IMR-90 (cell line): ENCODE data around the gene TRPM8. TPM values are rescaled to one million over a fixed set of nuclear protein-coding genes. Genes with fewer than 3 reads are reported as not detected.

Experiments used
- ATAC-seq: fragments of 200-7000 bp; cut with Tn5 transposase; 2 replicates; pipeline ENCODE4 v1.9.1; 2020; ENCODE audit warnings: low read depth, mild to moderate bottlenecking, moderate library complexity
- BruUV-seq: library from RNA; stranded (reverse); fragments of 400-500 nt; replicated peaks from 2 replicates; lab custom pipeline; 2021; lab: Mats Ljungman, UMichigan
- CTCF ChIA-PET: fragments of 300-600 bp; formaldehyde crosslinking; extraction: SDS; loops from one replicate; lab custom pipeline; 2021; ENCODE audit warnings: antibody characterized with exemption; lab: Yijun Ruan, JAX
- POLR2A ChIA-PET: fragments of 300-600 bp; sonication (Branson Sonifier 250); formaldehyde crosslinking; loops from one replicate; lab custom pipeline; 2022; ENCODE audit warnings: antibody characterized with exemption; ENCODE audit not compliant: unreplicated experiment; lab: Charles Lee
- DNase-seq: peaks from one replicate; pipeline ENCODE4 v3.0.0; 2013
- H2AFZ ChIP-seq: replicated peaks from 2 replicates; pipeline ENCODE3; 2013; ENCODE audit warnings: low read length, mild to moderate bottlenecking; ENCODE audit not compliant: poor library complexity
- H2AK5ac ChIP-seq: 2 replicates; pipeline ENCODE4 v1.6.1; 2013; ENCODE audit warnings: low read depth, low read length, inconsistent platforms
- H2AK9ac ChIP-seq: replicated peaks from 2 replicates; pipeline ENCODE3; 2013; ENCODE audit warnings: mild to moderate bottlenecking, low read depth, low read length, moderate library complexity; ENCODE audit not compliant: poor library complexity
- H2BK120ac ChIP-seq: 2 replicates; pipeline ENCODE4 v1.6.1; 2013; ENCODE audit warnings: low read depth, low read length, inconsistent platforms
- H2BK15ac ChIP-seq: 3 replicates; pipeline ENCODE4 v1.6.1; 2013; ENCODE audit warnings: low read depth, low read length, inconsistent platforms
- H2BK20ac ChIP-seq: 2 replicates; pipeline ENCODE4 v1.6.1; 2013; ENCODE audit warnings: low read depth, mild to moderate bottlenecking, inconsistent platforms, low read length, moderate library complexity
- H2BK5ac ChIP-seq: 2 replicates; pipeline ENCODE4 v1.6.1; 2013; ENCODE audit warnings: mild to moderate bottlenecking, low read depth, low read length, inconsistent platforms; ENCODE audit not compliant: poor library complexity, severe bottlenecking
- H3K14ac ChIP-seq: replicated peaks from 2 replicates; pipeline ENCODE4 v1.6.1; 2013; ENCODE audit warnings: low read depth, low read length, inconsistent platforms
- H3K18ac ChIP-seq: 2 replicates; pipeline ENCODE4 v1.6.1; 2013; ENCODE audit warnings: low read depth, low read length, control low read depth
- H3K23ac ChIP-seq: 2 replicates; pipeline ENCODE4 v1.6.1; 2013; ENCODE audit warnings: low read depth, low read length, inconsistent platforms
- H3K27ac ChIP-seq: 2 replicates; pipeline ENCODE4 v1.5.1; 2013; ENCODE audit warnings: mild to moderate bottlenecking, control low read depth, low read length; ENCODE audit not compliant: insufficient read depth
- H3K27me3 ChIP-seq: 2 replicates; pipeline ENCODE4 v1.6.1; 2013; ENCODE audit warnings: low read length; ENCODE audit not compliant: control insufficient read depth, insufficient read depth
- H3K36me3 ChIP-seq: 2 replicates; pipeline ENCODE4 v1.6.1; 2013; ENCODE audit warnings: low read length, mixed read lengths; ENCODE audit not compliant: control insufficient read depth, insufficient read depth
- H3K4ac ChIP-seq: 2 replicates; pipeline ENCODE4 v1.6.1; 2013; ENCODE audit warnings: low read depth, low read length, inconsistent platforms
- H3K4me1 ChIP-seq: 2 replicates; pipeline ENCODE4 v1.6.1; 2013; ENCODE audit warnings: low read length, mixed read lengths; ENCODE audit not compliant: control insufficient read depth, insufficient read depth
- H3K4me2 ChIP-seq: 2 replicates; pipeline ENCODE4 v1.6.1; 2013; ENCODE audit warnings: low read depth, mild to moderate bottlenecking, control low read depth, low read length, moderate library complexity
- H3K4me3 ChIP-seq: 2 replicates; pipeline ENCODE4 v1.5.1; 2013; ENCODE audit warnings: low read depth, mild to moderate bottlenecking, control low read depth, low read length, moderate library complexity; ENCODE audit not compliant: insufficient read depth
- H3K56ac ChIP-seq: 2 replicates; pipeline ENCODE4 v1.6.1; 2013; ENCODE audit warnings: low read length, inconsistent platforms; ENCODE audit not compliant: insufficient read depth; ENCODE audit errors: extremely low read depth
- H3K79me1 ChIP-seq, 2 experiments: 2 replicates each; pipeline ENCODE4 v1.6.1; 2013; ENCODE audit warnings: low read length in 2 of 2, inconsistent platforms in 1 of 2, low read depth in 1 of 2
- H3K9ac ChIP-seq: 2 replicates; pipeline ENCODE4 v1.6.1; 2013; ENCODE audit warnings: low read depth, low read length, control low read depth
- H3K9me1 ChIP-seq: 2 replicates; pipeline ENCODE4 v1.6.1; 2013; ENCODE audit warnings: low read length, inconsistent platforms; ENCODE audit not compliant: insufficient read depth
- H3K9me3 ChIP-seq: 2 replicates; pipeline ENCODE4 v1.6.1; 2013; ENCODE audit warnings: low read length; ENCODE audit not compliant: control insufficient read depth, insufficient read depth
- H4K20me1 ChIP-seq: 2 replicates; pipeline ENCODE4 v1.6.1; 2013; ENCODE audit warnings: low read length, inconsistent platforms; ENCODE audit not compliant: insufficient read depth
- H4K5ac ChIP-seq: 2 replicates; pipeline ENCODE4 v1.6.1; 2013; ENCODE audit warnings: mild to moderate bottlenecking, low read depth, low read length, control low read depth
- H4K8ac ChIP-seq, 2 experiments: 2 replicates each; pipeline ENCODE4 v1.6.1; 2013; ENCODE audit warnings: low read depth in 2 of 2, low read length in 2 of 2, control low read depth in 1 of 2, inconsistent platforms in 1 of 2
- H4K91ac ChIP-seq: 2 replicates; pipeline ENCODE4 v1.6.1; 2013; ENCODE audit warnings: low read depth, low read length, inconsistent platforms; ENCODE audit not compliant: insufficient read depth
- BHLHE40 ChIP-seq: fragments of 150-350 bp; IDR thresholded peaks from 2 replicates; pipeline ENCODE4 v1.6.1; 2016; ENCODE audit warnings: mild to moderate bottlenecking, low read depth, low read length
- CEBPB ChIP-seq: IDR thresholded peaks from 2 replicates; pipeline ENCODE4 v1.6.1; 2012; ENCODE audit warnings: low read depth, low read length, improper control_type of control experiment
- CTCF ChIP-seq: conservative IDR thresholded peaks from 2 replicates; pipeline ENCODE4 v1.5.1; 2012; ENCODE audit warnings: mild to moderate bottlenecking, low read depth, low read length, improper control_type of control experiment
- FOS ChIP-seq: fragments of 150-350 bp; IDR thresholded peaks from 2 replicates; pipeline ENCODE4 v1.6.1; 2016; ENCODE audit warnings: low read depth, low read length
- RAD21 ChIP-seq: IDR thresholded peaks from 2 replicates; pipeline ENCODE4 v1.6.1; 2012; ENCODE audit warnings: low read length, improper control_type of control experiment
- SMC3 ChIP-seq: fragments of 150-350 bp; IDR thresholded peaks from 2 replicates; pipeline ENCODE4 v1.6.1; 2016; ENCODE audit warnings: low read depth, mild to moderate bottlenecking, antibody characterized with exemption, low read length, moderate library complexity
- WGBS, 2 experiments: methylation state at CpG; one replicate each; pipeline versions ENCODE4 v1.1.5 to v1.1.7; 2013; ENCODE audit warnings: missing lambda C conversion rate in 2 of 2; ENCODE audit not compliant: insufficient read length in 1 of 2; ENCODE audit errors: extremely low coverage in 2 of 2; 5-methylcytosine and 5-hydroxymethylcytosine counted together
- dilution Hi-C: fragments of 300-500 bp; cut with HindIII; formaldehyde crosslinking; loops from one replicate; pipeline ENCODE4 v1.14.3; 2018; ENCODE audit warnings: low sequenced_read_pairs; ENCODE audit not compliant: unreplicated experiment
- in situ Hi-C: fragments of 300-500 bp; cut with MboI; formaldehyde crosslinking; loops from 3 replicates; pipeline ENCODE4 v1.14.3; 2019; ENCODE audit warnings: low sequenced_read_pairs, inconsistent platforms, mixed read lengths
- intact Hi-C: fragments of 100-400 bp; cut with micrococcal nuclease; formaldehyde crosslinking; loops from 2 replicates; pipeline ENCODE4 v1.10.0; 2022
- polyA plus RNA-seq, 3 experiments: library from polyadenylated mRNA; depleted of rRNA; stranded (reverse); fragments of >200 nt; gene quantifications; 2 replicates each; pipeline ENCODE4 v1.2.3, GENCODE V29; 2012; ENCODE audit warnings: low replicate concordance in 1 of 3
- total RNA-seq: library from RNA; depleted of rRNA; stranded (reverse); fragments of >200 nt; gene quantifications from 2 replicates; pipeline ENCODE4 v1.2.3, GENCODE V29; 2012

The TRPM8 gene
- total and polyA plus RNA-seq, 2 of the 4 experiments (the other 2 are of a cell fraction) = not detected

- H2AK5ac ChIP-seq = no peak overlapping the region
- no peak overlapping the region for H2BK15ac ChIP-seq
- no peak overlapping the region for H4K91ac ChIP-seq
- no peaks in the 10 kb centered on the region; the same call in 1 of the 2 replicates for H3K9me3 ChIP-seq
- H3K23ac ChIP-seq = no peak overlapping the region
- no peak overlapping the region for H3K27ac ChIP-seq
- WGBS, 2 experiments = no CpG with 5 or more reads among the region's 7 CpGs
- no peak overlapping the region for H2BK120ac ChIP-seq
- no peaks in the 10 kb centered on the region for H3K4me1 ChIP-seq
- no peak overlapping the region for H3K9ac ChIP-seq
- no peak overlapping the region for H2BK5ac ChIP-seq
- H3K27me3 ChIP-seq = peaks cover 42% of the 10 kb centered on the region
- DNase-seq (peak; percentile 12), ATAC-seq (no peak)
- no peak overlapping the region for H2AFZ ChIP-seq
- ChIA-PET POLR2A (no interaction called here), CTCF (interaction anchor here (0.7 to 2.0 kb wide), 4 partner anchors 9 to 1512 kb away, joined by 3 to 7 read pairs (median 3); partner anchors contain the start of gene TRPM8)
- intact Hi-C loops (no loop called here), in situ Hi-C loops (no loop called here), dilution Hi-C loops (no loop called here)
- H3K36me3 ChIP-seq = no peaks in the 10 kb centered on the region
- H2AK9ac ChIP-seq = peak overlapping the region; percentile 58
- H3K56ac ChIP-seq = no peak overlapping the region
- no peak overlapping the region for H3K14ac ChIP-seq
- H3K9me1 ChIP-seq = no peaks in the 10 kb centered on the region
- no peak overlapping the region for H4K8ac ChIP-seq
- TF ChIP-seq SMC3 (peak; percentile 36; the same call in 1 of the 2 replicates), RAD21 (peak; percentile 47), FOS (no peak), CEBPB (no peak), CTCF (peak; percentile 52), BHLHE40 (no peak)
- H3K18ac ChIP-seq = no peak overlapping the region
- no peak overlapping the region for H2BK20ac ChIP-seq
- H3K79me1 ChIP-seq = no peaks in the 10 kb centered on the region
- no peak overlapping the region for H3K4ac ChIP-seq
- no peaks in the 10 kb centered on the region for H4K20me1 ChIP-seq
- H3K4me2 ChIP-seq = no peak overlapping the region
- no TSS peak for BruUV-seq
- H3K4me3 ChIP-seq = no peak overlapping the region
- H4K5ac ChIP-seq = no peak overlapping the region
Observed at GRCh38 chr2:233928594-233929351, 11.6 kb downstream of the TRPM8 start.
